Fibroblast of skin of right quadriceps (primary cell): Measurements from ENCODE around the gene CKAP2L.

ENCODE experiments used
- DNase-seq: peaks from one replicate; pipeline ENCODE4 v3.0.0-alpha.2; 2013

The CKAP2L gene

GRCh38 chr2:112791693-112792230, 27.4 kb upstream of the CKAP2L start:
- no peak for DNase-seq

GRCh38 chr2:112791019-112791418, 26.6 kb upstream of the CKAP2L start:
- DNase-seq: no peak

GRCh38 chr2:112790305-112790704, 25.9 kb upstream of the CKAP2L start:
- no peak for DNase-seq

- DNase-seq: no peak
Observed at GRCh38 chr2:112789186-112789585, 24.8 kb upstream of the CKAP2L start.

- no peak for DNase-seq
Observed at GRCh38 chr2:112788653-112789052, 24.2 kb upstream of the CKAP2L start.

GRCh38 chr2:112787729-112788393, 23.5 kb upstream of the CKAP2L start:
- no peak for DNase-seq

GRCh38 chr2:112787294-112787693, 22.9 kb upstream of the CKAP2L start:
- DNase-seq: no peak

- peak; percentile 42 for DNase-seq
Observed at GRCh38 chr2:112784199-112785189, 20.1 kb upstream of the CKAP2L start, which contains the start of gene IL1A. TSS of gene IL1A (minus strand) at chr2:112784493. CDS start at chr2:112783770, 723 bp downstream.

GRCh38 chr2:112783187-112783714, 18.8 kb upstream of the CKAP2L start:
- DNase-seq: no peak

GRCh38 chr2:112782234-112782799, 17.9 kb upstream of the CKAP2L start:
- DNase-seq: no peak

- no peak for DNase-seq
Observed at GRCh38 chr2:112779598-112779997, 15.2 kb upstream of the CKAP2L start.

- DNase-seq: no peak
Observed at GRCh38 chr2:112777036-112777435, 12.6 kb upstream of the CKAP2L start.

- DNase-seq: no peak
Observed at GRCh38 chr2:112776113-112776512, 11.7 kb upstream of the CKAP2L start.

GRCh38 chr2:112774536-112775285, 10.3 kb upstream of the CKAP2L start:
- no peak for DNase-seq

- DNase-seq: no peak
Observed at GRCh38 chr2:112773556-112773955, 9.1 kb upstream of the CKAP2L start.

GRCh38 chr2:112772911-112773475, 8.6 kb upstream of the CKAP2L start:
- no peak for DNase-seq

GRCh38 chr2:112772322-112772721, 7.9 kb upstream of the CKAP2L start:
- DNase-seq: no peak

GRCh38 chr2:112768432-112768831, 4.0 kb upstream of the CKAP2L start:
- DNase-seq: peak; percentile 8

GRCh38 chr2:112767693-112768330, 3.4 kb upstream of the CKAP2L start:
- no peak for DNase-seq

- DNase-seq: no peak
Observed at GRCh38 chr2:112765251-112765650, 842 bp upstream of the CKAP2L start.

GRCh38 chr2:112762276-112762675, 2.1 kb downstream of the CKAP2L start:
- no peak for DNase-seq
